ENCODE results near the gene DPM2.

GRCh38 chr9:127958728-127959127, 21.1 kb upstream of the DPM2 start:
- no peak for TF ChIP-seq POLR2AphosphoS5 (IDR thresholded peaks at IDR 0.05)
- TF ChIP-seq CTCF (IDR thresholded peaks at IDR 0.05): no peak
- no peak for TF ChIP-seq POLR2A (IDR thresholded peaks at IDR 0.05; ENCODE audit: low read depth)
- no peak for TF ChIP-seq EP300 (IDR thresholded peaks at IDR 0.05)
